Ishikawa (cell line): Measurements from ENCODE around the gene CSTPP1.

Experiments used
- FOXM1 ChIP-seq: IDR thresholded peaks from 2 replicates; pipeline ENCODE4 v1.6.1; 2012; ENCODE audit warnings: low read depth, borderline replicate concordance
- REST ChIP-seq: IDR thresholded peaks from 2 replicates; pipeline ENCODE4 v1.6.1; 2012; ENCODE audit warnings: low read depth, mild to moderate bottlenecking
- USF1 ChIP-seq: IDR thresholded peaks from 2 replicates; pipeline ENCODE4 v1.6.1; 2012
- ZBTB7A ChIP-seq: IDR thresholded peaks from 2 replicates; pipeline ENCODE4 v1.6.1; 2012; ENCODE audit warnings: low read depth

- TF ChIP-seq REST (no peak), ZBTB7A (no peak), FOXM1 (no peak), USF1 (no peak)
These were observed 213.2 kb downstream of the CSTPP1 start for GRCh38 chr11:47149782-47150181.
